GM19467 (cell line): ENCODE measurements around the gene EMID1.
"Not testable (repeated sequence)": the region's sequence is repeated elsewhere in the genome, so short reads cannot be mapped to it uniquely, and the experiment has no call there.

Experiments
- ATAC-seq: cut with Tn5 transposase; IDR thresholded peaks from one replicate; pipeline ENCODE4 v1.9.1; 2021; ENCODE audit warnings: mild to moderate bottlenecking, moderate library complexity; ENCODE audit not compliant: unreplicated experiment

Gene EMID1

GRCh38 chr22:29226351-29226981 lies 20.8 kb downstream of the EMID1 start:
- no peak for ATAC-seq

GRCh38 chr22:29230972-29231875 lies 25.5 kb downstream of the EMID1 start:
- ATAC-seq: no peak

- no peak for ATAC-seq
These were observed 26.6 kb downstream of the EMID1 start for GRCh38 chr22:29231971-29232959.

GRCh38 chr22:29233277-29233877 lies 27.7 kb downstream of the EMID1 start:
- ATAC-seq: no peak

GRCh38 chr22:29240481-29240880 lies 34.8 kb downstream of the EMID1 start:
- ATAC-seq: not testable (repeated sequence)

- no peak for ATAC-seq
These were observed 38.3 kb downstream of the EMID1 start for GRCh38 chr22:29243874-29244446.

DNA sequence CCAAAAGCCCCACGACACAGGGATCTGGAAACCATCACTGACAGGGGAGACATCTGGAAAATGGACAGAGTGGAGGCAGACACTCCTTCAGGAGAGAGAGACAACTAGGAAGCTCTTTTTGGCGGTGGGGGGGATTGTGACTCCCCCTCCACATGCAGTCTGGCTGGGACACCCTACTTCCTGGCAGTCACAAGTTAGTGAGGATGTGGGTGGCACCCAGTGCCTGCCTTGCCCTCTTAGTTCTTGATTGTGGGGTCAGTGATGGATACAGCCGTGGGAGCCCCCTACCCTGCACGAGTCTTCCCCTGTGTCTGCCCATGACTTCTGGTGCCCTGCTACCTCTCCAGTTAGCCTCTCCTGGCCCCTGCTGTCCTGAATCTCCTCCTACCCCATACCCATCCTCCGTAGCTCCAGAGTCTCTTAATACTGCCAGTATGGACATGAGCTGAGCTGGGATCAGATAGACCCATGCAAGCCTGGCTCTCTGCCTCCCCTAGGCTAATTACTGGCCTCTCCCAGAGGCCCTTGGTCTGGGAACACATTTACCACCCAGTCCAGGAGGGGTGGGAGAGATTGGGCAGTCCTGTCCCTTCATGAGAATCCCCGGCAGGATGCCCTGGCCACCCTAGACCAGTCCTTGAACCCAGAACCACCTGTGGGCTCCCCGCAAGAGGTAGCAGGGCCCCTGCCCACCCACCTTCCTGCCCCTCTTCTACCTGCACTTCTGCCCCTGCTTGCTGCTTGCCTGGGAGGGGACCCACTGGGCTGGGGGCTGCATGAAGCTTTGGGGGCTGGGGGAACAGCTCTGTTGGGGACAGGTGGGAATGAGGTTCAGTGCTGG lies 39.3 kb downstream of the EMID1 start:
- no peak for ATAC-seq

DNA sequence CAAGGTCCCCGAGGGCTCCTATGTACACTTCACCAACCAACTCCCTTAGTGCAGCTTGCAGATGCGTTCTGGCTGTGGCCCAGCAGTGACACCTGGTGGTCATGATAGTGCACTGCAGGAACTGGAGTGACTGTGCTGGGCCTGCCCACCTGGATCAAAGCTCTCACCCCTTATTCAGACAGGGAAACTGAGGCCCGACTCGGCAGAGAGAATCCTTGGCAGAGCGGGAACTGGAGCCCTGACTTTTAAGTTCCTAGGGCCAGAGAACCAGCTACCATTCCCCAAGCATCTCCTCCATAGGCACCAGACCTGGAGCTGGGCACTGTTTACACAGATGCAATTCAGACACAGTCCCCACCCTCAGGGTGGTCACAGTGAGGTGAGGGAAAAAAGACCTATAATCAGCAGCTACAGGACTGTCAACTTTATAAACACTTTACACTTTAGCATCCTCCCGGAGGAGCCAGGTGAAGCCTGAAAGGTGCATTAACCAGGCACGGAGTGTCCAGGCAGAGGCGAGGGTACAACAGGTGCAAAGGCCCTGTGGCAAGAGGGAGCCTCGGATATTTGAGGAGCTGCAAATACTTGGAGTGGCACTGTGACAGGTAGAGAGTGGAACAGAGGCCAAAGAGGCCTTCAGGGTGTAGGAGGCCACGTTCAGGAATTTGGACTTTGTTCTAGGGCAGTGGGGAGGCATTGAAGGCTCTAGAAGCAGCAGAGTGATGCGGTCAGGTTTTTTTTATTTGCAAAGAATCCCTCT lies 40.1 kb downstream of the EMID1 start:
- peak; percentile 56 for ATAC-seq

DNA sequence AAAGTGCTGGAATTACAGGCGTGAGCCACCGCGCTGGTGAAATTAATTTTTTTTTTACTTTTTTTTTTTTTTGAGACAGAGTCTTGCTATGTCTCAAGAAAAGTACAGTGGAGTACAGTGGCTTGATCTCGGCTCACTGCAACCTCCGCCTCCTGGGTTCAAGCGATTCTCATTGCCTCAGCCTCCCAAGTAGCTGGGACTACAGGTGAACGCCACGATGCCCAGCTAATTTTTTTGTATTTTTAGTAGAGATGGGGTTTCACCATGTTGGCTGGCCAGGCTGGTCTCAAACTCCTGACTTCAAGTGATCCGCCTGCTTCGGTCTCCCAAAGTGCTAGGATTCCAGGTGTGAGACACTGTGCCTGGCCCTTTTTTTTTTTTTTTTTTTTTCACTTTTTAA lies 42.2 kb downstream of the EMID1 start:
- ATAC-seq: not testable (repeated sequence)

GRCh38 chr22:29251265-29251664 lies 45.6 kb downstream of the EMID1 start:
- ATAC-seq: no peak

DNA sequence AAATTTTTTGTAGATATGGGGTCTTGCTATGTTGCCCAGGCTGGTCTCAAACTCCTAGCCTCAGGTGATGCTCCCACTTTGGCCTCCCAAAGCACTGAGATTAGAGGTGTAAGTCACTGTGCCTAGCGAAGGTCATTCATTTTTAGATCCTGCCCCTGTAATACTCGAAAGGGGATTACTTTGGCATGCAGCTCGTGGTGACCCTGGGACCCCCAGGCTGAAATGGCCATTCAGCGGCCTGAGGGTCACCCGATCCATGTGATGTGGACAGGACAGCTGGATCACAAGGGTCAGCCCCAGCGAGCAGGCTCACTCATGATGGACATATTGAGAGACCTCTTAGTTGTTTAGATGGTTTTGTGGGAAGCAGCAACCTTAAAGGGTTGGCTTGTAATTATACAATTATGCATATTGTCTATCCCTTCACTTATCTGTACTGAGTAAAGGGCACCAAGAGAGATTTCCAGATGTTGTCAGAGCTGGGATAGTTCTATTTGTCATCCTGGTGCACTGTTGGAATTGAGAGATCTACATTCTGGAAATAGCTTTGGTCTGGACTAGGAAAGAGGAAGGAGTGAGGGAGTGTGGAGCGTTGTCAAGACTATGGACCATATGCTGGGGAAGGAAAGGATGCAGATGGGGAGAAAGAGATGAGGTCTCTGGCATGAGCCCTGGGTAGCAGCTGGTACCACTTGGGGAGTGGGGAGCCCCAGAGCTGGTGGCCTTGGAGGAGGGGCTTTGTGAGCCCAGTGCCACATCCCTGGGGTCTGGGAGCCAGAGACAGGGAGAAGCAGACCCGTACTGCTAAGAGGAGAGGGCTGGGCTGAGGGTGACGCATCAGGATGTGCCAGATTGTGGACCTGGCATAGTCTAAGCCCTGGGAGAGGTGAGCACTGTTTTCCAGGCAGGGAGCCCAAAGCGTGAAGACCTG lies 46.5 kb downstream of the EMID1 start:
- no peak for ATAC-seq

DNA sequence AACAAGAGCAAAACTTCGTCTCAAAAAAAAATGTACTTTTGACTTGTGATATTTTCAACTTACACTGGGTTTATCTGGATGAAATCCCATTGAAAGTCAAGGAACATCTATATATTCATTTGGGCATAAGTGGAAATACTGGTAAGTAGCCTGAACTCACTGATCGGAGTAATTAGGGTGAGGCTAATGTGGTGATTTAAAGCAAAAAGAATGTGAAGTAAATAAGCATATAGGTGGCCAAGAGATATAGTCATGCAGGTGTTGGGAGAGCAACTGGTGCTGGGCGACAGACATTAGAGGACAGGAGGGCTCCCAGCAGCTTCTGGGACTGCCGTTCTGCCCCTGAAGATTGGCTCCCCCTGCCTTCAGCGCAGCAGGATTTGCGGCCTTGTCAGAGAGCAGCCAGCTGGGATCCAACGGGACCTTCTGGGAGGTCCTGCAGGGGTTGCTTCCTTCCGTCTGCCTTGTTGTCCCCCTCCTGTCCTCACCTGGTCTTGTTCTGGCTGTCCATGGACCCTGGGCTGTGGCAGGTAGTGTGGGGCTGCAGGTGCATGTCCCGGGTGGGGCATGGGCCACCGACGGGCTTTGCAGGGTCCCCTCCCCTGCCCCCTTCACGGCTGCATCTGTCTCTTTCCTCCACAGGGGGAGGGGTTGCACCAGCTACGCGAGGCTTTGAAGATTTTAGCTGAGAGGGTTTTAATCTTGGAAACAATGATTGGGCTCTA lies 48.0 kb downstream of the EMID1 start:
- no peak for ATAC-seq

DNA sequence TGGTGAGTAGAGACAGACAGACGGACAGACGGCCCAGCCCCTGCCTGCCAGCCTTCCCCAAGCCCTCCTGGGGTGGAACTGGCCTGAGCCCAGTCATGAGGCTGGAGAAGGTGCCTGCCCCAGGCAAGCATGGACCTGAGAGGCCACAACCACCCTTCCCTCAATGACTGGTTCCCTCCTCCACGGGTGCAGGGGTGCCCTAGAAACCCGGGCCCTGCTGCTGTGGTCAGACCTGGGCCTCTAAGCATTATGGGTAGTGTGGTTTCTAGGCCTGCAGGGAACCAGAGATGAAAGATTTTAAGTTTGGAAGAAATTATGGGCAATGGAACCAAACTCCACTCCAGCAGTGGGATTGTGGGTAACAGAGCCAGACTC lies 48.6 kb downstream of the EMID1 start:
- no peak for ATAC-seq

DNA sequence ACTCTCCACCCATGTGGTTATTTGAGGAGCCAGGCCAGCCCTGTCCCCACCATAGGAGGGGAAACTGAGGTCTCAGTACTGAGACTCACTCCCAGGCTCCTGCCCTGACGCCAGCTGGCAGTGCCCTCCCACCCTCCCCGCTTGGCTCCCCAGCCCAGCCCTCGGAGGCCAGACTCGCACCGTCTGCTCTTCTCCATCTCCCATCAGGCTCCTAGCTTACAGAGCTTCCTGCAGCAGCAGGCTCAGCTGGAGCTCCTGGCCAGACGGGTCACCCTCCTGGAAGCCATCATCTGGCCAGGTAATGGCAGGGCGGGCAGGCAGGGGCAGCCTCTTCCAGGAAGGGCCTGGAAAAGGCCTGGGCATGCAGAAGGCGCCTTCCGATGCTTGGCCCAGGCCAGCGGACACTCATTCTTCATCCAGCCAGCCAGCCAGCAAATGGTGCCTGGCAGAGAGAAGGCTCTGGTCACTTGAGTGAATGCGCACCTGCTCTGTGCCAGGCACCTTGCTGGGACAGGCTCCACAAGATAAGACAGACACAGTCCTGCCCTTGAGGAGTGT lies 49.4 kb downstream of the EMID1 start:
- no peak for ATAC-seq

- ATAC-seq: no peak
These were observed 51.1 kb downstream of the EMID1 start for GRCh38 chr22:29256606-29257325.

GRCh38 chr22:29257751-29258181 lies 52.1 kb downstream of the EMID1 start:
- no peak for ATAC-seq
